GM06990 (cell line): ENCODE measurements around the gene ERMARD.

Source experiments
- DNase-seq: peaks from one replicate; pipeline ENCODE4 v3.0.0-alpha.2; 2011; ENCODE audit not compliant: insufficient read length; ENCODE audit errors: extremely low read depth
- H3K27me3 ChIP-seq: replicated peaks from 2 replicates; pipeline ENCODE4 v1.6.0; 2011; ENCODE audit warnings: low read length; ENCODE audit not compliant: control insufficient read depth, insufficient read depth
- H3K36me3 ChIP-seq: 2 replicates; pipeline ENCODE4 v1.5.1; 2011; ENCODE audit warnings: low read length; ENCODE audit not compliant: control insufficient read depth, insufficient read depth
- H3K4me3 ChIP-seq: replicated peaks from 2 replicates; pipeline ENCODE4 v1.5.1; 2011; ENCODE audit warnings: low read depth, mild to moderate bottlenecking, control low read depth, low read length
- CTCF ChIP-seq: IDR thresholded peaks from 2 replicates; pipeline ENCODE4 v1.5.1; 2011; ENCODE audit warnings: low read length, control low read depth, mild to moderate bottlenecking, inconsistent platforms; ENCODE audit not compliant: insufficient read depth, poor library complexity, severe bottlenecking

The ERMARD gene

GRCh38 chr6:169809386-169809785 is 58.0 kb downstream of the ERMARD start:
- DNase-seq, result no peak
- Histone ChIP-seq H3K4me3 (no peak overlapping the region), H3K27me3 (no peaks in the 10 kb centered on the region; the same call in 1 of the 2 replicates), H3K36me3 (no peaks in the 10 kb centered on the region)
- TF ChIP-seq CTCF, result no peak

- Histone ChIP-seq H3K27me3 (no peaks in the 10 kb centered on the region; the same call in 1 of the 2 replicates), H3K4me3 (no peak overlapping the region), H3K36me3 (no peaks in the 10 kb centered on the region)
- no peak for TF ChIP-seq CTCF
- no peak for DNase-seq
Observed at GRCh38 chr6:169810066-169810989, 58.9 kb downstream of the ERMARD start.

- Histone ChIP-seq H3K4me3 (no peak overlapping the region), H3K36me3 (no peaks in the 10 kb centered on the region), H3K27me3 (no peaks in the 10 kb centered on the region; the same call in 1 of the 2 replicates)
- DNase-seq, result no peak
- TF ChIP-seq CTCF, result no peak
Observed at GRCh38 chr6:169811072-169811471, 59.6 kb downstream of the ERMARD start.

GRCh38 chr6:169811521-169812256 is 60.3 kb downstream of the ERMARD start:
- TF ChIP-seq CTCF, result no peak
- no peaks in the 10 kb centered on the region; the same call in 1 of the 2 replicates for H3K27me3 ChIP-seq
- DNase-seq, result no peak
- no peak overlapping the region for H3K4me3 ChIP-seq
- no peaks in the 10 kb centered on the region for H3K36me3 ChIP-seq

GRCh38 chr6:169812257-169812644 is 60.8 kb downstream of the ERMARD start:
- H3K4me3 ChIP-seq, result no peak overlapping the region
- no peak for TF ChIP-seq CTCF
- no peaks in the 10 kb centered on the region for H3K36me3 ChIP-seq
- DNase-seq, result no peak
- no peaks in the 10 kb centered on the region for H3K27me3 ChIP-seq
